ENCODE data around the gene ENOX1.

ENOX1 gene

DNA sequence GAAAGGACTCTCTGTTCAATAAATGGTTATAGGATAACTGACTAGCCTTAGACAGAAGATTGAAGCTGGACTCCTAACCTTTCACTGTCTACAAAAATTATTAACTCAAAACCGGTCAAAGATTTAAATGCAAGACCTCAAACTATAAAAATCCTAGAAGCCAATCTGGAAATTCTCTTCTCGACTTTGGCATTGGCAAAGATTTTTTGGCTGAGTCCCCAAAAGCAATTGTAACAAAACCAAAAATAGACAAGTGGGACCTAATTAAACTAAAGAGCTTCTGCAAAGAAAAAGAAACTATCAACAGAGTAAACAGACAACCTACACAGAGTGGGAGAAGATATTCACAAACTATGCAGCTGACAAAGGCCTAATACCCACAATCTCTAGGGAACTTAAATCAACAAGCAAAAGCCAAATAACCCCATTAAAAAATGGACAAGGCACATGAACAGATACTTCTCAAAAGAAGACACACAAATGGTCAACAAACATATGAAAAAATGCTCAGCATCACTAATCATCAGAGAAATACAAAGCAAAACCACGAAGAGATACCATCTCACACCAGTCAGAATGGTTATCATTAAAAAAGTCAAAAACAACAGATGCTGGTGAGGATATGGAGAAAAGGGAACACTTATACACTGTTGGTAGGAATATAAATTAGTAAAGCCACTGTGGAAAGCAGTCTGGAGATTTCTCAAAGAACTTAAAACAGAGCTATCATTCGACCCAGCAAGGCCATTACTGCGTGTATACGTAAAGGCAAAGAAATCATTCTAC is 497.1 kb downstream of the ENOX1 start:
- H3K27ac ChIP-seq = no peak overlapping the region
- TF ChIP-seq ZFX (IDR thresholded peaks at IDR 0.05; ENCODE audit: borderline replicate concordance) = no peak
- TF ChIP-seq, protein P1, sequence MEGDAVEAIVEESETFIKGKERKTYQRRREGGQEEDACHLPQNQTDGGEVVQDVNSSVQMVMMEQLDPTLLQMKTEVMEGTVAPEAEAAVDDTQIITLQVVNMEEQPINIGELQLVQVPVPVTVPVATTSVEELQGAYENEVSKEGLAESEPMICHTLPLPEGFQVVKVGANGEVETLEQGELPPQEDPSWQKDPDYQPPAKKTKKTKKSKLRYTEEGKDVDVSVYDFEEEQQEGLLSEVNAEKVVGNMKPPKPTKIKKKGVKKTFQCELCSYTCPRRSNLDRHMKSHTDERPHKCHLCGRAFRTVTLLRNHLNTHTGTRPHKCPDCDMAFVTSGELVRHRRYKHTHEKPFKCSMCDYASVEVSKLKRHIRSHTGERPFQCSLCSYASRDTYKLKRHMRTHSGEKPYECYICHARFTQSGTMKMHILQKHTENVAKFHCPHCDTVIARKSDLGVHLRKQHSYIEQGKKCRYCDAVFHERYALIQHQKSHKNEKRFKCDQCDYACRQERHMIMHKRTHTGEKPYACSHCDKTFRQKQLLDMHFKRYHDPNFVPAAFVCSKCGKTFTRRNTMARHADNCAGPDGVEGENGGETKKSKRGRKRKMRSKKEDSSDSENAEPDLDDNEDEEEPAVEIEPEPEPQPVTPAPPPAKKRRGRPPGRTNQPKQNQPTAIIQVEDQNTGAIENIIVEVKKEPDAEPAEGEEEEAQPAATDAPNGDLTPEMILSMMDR (IDR thresholded peaks at IDR 0.05) = no peak

DNA sequence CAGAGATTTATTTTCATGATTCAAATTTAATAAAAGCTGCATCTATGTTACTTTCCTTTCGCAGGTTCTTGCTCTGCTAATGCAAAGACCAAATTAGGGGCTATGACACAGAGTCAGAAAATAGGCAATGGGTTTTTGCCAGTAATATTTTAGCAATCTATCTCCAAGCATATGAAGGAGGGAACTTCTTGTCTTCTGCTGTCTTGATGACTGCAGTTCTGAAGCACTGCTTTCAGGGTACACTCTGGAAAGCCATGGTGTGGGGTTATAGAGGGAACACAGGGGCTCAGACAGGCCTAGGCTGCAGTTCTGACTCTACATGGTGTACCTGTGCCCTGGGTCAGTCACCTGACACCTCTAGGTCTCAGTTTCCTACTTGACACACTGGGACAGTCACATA is 500.0 kb downstream of the ENOX1 start:
- H3K27ac ChIP-seq = no peak overlapping the region
- TF ChIP-seq, protein P1 (IDR thresholded peaks at IDR 0.05) = no peak
- no peak for TF ChIP-seq ZFX (IDR thresholded peaks at IDR 0.05; ENCODE audit: borderline replicate concordance)

DNA sequence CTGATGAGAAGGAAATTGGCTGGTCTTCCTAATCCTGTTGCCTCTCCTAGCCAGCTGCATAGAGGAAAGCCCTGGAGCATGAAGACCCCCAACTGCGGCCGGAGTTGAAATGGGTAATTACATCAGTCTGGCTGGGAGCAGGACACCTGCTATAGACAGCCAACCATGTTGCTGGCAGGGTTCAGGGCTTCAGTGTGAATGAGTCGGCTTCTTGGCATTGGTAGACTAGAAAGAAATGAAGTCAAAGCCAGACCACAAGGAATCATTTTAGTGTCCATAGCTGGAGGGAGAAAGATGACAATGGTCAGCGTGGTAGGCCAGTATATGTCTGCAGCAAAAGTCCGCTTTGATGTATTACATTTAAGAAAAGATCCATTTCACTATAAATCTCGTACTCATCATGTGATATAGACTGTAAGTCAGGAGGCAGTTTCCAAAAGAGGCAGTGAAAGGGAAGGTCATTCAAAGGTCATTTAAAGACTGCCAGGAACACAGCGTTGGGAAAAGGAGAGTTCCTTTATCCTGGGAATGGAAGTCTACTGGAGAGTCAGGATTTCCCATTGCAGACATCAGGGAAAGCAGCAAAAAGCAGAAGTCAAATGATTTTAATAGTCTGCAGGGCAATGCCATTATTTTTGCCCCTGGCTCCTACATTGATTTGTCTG is 500.7 kb downstream of the ENOX1 start:
- H3K27ac ChIP-seq = no peak overlapping the region
- TF ChIP-seq, protein P1 (IDR thresholded peaks at IDR 0.05) = no peak
- TF ChIP-seq ZFX (IDR thresholded peaks at IDR 0.05; ENCODE audit: borderline replicate concordance) = no peak

DNA sequence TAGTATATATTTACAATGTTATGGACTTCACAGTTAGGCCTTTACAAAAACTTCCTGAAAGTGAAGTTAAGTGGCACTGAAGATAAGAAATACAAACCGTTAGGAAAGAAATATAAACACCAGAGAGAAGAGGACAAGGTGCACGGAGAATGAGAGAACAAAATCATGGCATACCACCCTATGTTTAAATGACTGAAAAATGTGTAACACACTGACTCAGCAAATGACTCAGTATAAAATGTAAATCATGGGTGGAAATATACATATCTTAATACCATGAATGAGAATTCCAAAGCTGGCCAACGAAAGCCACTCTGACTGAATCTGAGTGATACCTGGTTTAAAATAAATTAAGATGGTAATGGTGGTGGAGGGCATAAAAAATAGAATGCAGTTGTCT is 502.6 kb downstream of the ENOX1 start:
- H3K27ac ChIP-seq = no peak overlapping the region
- no peak for TF ChIP-seq ZFX (IDR thresholded peaks at IDR 0.05; ENCODE audit: borderline replicate concordance)
- TF ChIP-seq, protein P1 (IDR thresholded peaks at IDR 0.05) = no peak

DNA sequence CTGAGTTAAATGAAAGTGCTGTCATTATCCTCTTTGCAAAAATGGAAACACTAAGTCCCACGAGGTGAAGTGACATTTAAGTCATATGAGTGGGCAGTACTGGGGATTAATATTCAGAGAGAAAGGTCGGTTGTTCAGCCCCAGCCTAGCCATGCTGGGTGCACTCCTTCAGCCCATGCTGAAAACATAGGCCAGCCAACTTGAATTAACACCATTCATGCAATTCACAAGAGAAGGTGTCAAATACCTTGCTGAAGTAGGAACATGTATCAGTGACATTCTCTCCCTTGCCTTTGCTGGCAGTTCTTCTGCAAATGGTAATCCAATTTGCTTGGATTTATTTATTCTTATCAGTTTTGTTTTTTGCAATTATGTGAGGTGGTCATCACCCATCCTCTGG is 507.1 kb downstream of the ENOX1 start:
- TF ChIP-seq, protein P1 (IDR thresholded peaks at IDR 0.05) = no peak
- TF ChIP-seq ZFX (IDR thresholded peaks at IDR 0.05; ENCODE audit: borderline replicate concordance) = no peak
- H3K27ac ChIP-seq = no peak overlapping the region

DNA sequence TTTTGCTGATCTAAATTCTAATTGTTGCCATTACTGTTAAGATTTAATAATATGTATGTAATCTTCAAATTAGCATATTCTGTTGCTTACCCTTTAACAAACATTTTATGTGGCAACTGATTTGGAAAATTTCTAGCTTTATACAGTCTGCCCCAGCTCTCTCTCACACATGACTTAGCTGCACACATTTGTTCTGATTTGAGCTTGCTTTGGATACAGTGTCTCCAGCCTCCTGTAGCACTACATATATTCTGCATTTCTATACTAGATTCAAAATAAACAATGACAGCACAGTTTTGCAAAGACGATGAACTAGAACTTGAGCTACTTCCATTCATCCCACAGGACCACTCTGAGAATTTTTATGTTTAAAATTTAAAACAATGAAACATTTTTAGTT is 508.6 kb downstream of the ENOX1 start:
- TF ChIP-seq, protein P1 (IDR thresholded peaks at IDR 0.05) = no peak
- no peak for TF ChIP-seq ZFX (IDR thresholded peaks at IDR 0.05; ENCODE audit: borderline replicate concordance)
- H3K27ac ChIP-seq = no peak overlapping the region

DNA sequence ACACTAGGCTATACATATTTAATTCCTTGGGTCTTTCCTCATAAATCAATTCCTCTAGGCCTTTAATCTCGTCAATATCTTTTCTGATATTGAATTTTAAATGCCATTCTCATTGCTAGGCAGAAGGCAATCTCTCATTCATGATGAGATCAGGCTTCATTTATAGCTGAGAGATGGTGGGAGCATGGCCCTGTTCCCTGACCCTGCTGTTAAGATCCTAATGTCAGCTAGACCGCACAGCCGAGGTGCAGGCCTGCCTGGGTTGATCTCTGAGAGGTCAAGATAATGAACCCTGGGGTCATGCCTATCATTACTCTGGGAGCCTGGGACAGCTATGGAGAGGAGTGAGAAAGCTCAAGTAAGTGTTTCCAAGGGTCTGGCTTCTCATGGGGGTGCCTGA is 509.6 kb downstream of the ENOX1 start:
- TF ChIP-seq ZFX (IDR thresholded peaks at IDR 0.05; ENCODE audit: borderline replicate concordance) = no peak
- TF ChIP-seq, protein P1 (IDR thresholded peaks at IDR 0.05) = no peak

More for the DNA sequence above, 509.6 kb downstream of the ENOX1 start:
- no peak overlapping the region for H3K27ac ChIP-seq
